Tibial artery (tissue), 4 donors: ENCODE data around the gene GREB1L.

Experiments
- DNase-seq, 2 donors: peaks; one replicate each; pipeline ENCODE4 v3.0.0-alpha.2; 2019
- H3K27ac ChIP-seq, 2 donors: fragments of 200-600 bp; sonication (generic) in 1 of 2; 1 replicate in 1 of 2; 2 replicates in 1 of 2; pipeline ENCODE4 v1.5.1; 2018 to 2019; ENCODE audit warnings: mild to moderate bottlenecking in 1 of 2
- H3K27me3 ChIP-seq, 2 donors: fragments of 200-600 bp; sonication (generic) in 1 of 2; one replicate each; pipeline versions ENCODE4 v1.5.1 to v1.6.0; 2016 to 2019
- H3K36me3 ChIP-seq, 3 donors: fragments of 200-600 bp; sonication (generic) in 2 of 3; one replicate each; pipeline ENCODE4 v1.5.1; 2016 to 2019; ENCODE audit warnings: mild to moderate bottlenecking in 2 of 3
- H3K4me1 ChIP-seq, 4 donors: fragments of 200-600 bp; sonication (generic) in 2 of 4; 1 replicate in 3 of 4; 2 replicates in 1 of 4; pipeline ENCODE4 v1.5.1; 2016 to 2019
- H3K4me3 ChIP-seq, 2 donors: fragments of 200-600 bp; sonication (generic) in 1 of 2; 1 replicate in 1 of 2; 2 replicates in 1 of 2; pipeline ENCODE4 v1.5.1; 2018 to 2019; ENCODE audit warnings: mild to moderate bottlenecking in 2 of 2
- H3K9me3 ChIP-seq, 3 donors: fragments of 200-600 bp; sonication (generic) in 1 of 3; one replicate each; pipeline ENCODE4 v1.5.1; 2016 to 2019
- CTCF ChIP-seq, 2 experiments: fragments of 200-600 bp in 1 of 2; fragments of 450-650 bp in 1 of 2; IDR thresholded peaks; one replicate each; pipeline ENCODE4 v1.5.1; 2017 to 2019; ENCODE audit warnings: antibody characterized with exemption in 2 of 2, mild to moderate bottlenecking in 1 of 2, moderate library complexity in 1 of 2
- intact Hi-C: fragments of 100-400 bp; cut with DNase I; formaldehyde crosslinking; loops from one replicate; pipeline ENCODE4 v1.15.0; 2023; ENCODE audit warnings: low total_unique reads

Gene GREB1L

GRCh38 chr18:21444465-21445212 lies 202.6 kb downstream of the GREB1L start:
- H3K9me3 ChIP-seq = no peaks in the 10 kb centered on the region
- no peak overlapping the region for H3K4me3 ChIP-seq
- H3K27ac ChIP-seq = no peak overlapping the region
- intact Hi-C loops = loop anchor here (2.0 kb wide), 1 partner anchor 248 kb away; no protein-coding TSS in a partner anchor
- TF ChIP-seq CTCF (IDR thresholded peaks at IDR 0.05) = peak; percentile 63 to 64
- no peaks in the 10 kb centered on the region for H3K4me1 ChIP-seq
- no peak for DNase-seq
- no peaks in the 10 kb centered on the region for H3K27me3 ChIP-seq
- no peaks in the 10 kb centered on the region for H3K36me3 ChIP-seq

GRCh38 chr18:21448299-21448698 lies 206.3 kb downstream of the GREB1L start:
- no peak for DNase-seq
- no peaks in the 10 kb centered on the region for H3K9me3 ChIP-seq
- no peak overlapping the region for H3K4me3 ChIP-seq
- no peak overlapping the region for H3K27ac ChIP-seq
- no peak for TF ChIP-seq CTCF (IDR thresholded peaks at IDR 0.05)
- H3K4me1 ChIP-seq = peaks cover 0 to 18% (median 10%) of the 10 kb centered on the region in 4 donors
- H3K36me3 ChIP-seq = no peaks in the 10 kb centered on the region
- no peaks in the 10 kb centered on the region for H3K27me3 ChIP-seq
- intact Hi-C loops = no loop called here

GRCh38 chr18:21449367-21450290 lies 207.6 kb downstream of the GREB1L start:
- no peak for DNase-seq
- Histone ChIP-seq H3K4me1 (peaks cover 0 to 26% (median 12%) of the 10 kb centered on the region in 4 donors), H3K9me3 (no peaks in the 10 kb centered on the region), H3K27me3 (no peaks in the 10 kb centered on the region), H3K36me3 (no peaks in the 10 kb centered on the region), H3K27ac (no peak overlapping the region), H3K4me3 (no peak overlapping the region)
- intact Hi-C loops = no loop called here
- TF ChIP-seq CTCF (IDR thresholded peaks at IDR 0.05) = no peak

GRCh38 chr18:21450503-21450902 lies 208.5 kb downstream of the GREB1L start:
- intact Hi-C loops = no loop called here
- Histone ChIP-seq H3K4me3 (no peak overlapping the region), H3K4me1 (peaks cover 0 to 26% (median 12%) of the 10 kb centered on the region in 4 donors), H3K27me3 (no peaks in the 10 kb centered on the region), H3K27ac (no peak overlapping the region), H3K36me3 (no peaks in the 10 kb centered on the region), H3K9me3 (no peaks in the 10 kb centered on the region)
- no peak for TF ChIP-seq CTCF (IDR thresholded peaks at IDR 0.05)
- no peak for DNase-seq

GRCh38 chr18:21450913-21451312 lies 208.9 kb downstream of the GREB1L start:
- Histone ChIP-seq H3K27ac (no peak overlapping the region), H3K36me3 (no peaks in the 10 kb centered on the region), H3K27me3 (no peaks in the 10 kb centered on the region), H3K4me3 (no peak overlapping the region), H3K9me3 (no peaks in the 10 kb centered on the region), H3K4me1 (peaks cover 0 to 26% (median 12%) of the 10 kb centered on the region in 4 donors)
- intact Hi-C loops = no loop called here
- no peak for DNase-seq
- TF ChIP-seq CTCF (IDR thresholded peaks at IDR 0.05) = no peak
